ENCODE results near the gene LDLRAD4.

The LDLRAD4 gene

DNA sequence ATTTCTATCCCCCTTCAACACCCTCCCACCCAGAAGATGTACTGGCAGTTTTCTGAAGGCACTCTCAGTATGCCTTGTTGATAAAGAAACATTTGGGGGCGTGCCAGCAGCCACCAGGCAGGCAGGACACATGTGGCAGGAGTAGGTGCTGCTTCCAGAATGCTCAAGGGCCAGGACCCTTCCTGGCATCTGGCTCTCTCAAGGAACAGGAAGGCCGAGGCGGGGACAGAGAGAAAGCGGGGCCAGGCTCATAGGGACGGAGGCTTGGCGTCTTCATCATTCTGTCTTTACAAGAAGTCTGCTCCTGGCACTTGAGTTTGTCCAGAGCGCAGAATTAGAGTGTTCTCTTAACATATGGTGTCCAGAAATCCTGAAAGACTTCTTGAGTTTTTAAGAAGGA lies 386.2 kb downstream of the LDLRAD4 start:
- TF ChIP-seq EP300 (IDR thresholded peaks at IDR 0.05; ENCODE audit: borderline replicate concordance) (no peak), YY1 (IDR thresholded peaks at IDR 0.05; ENCODE audit: low read depth) (no peak), NFIC (IDR thresholded peaks at IDR 0.05) (no peak), CREB1 (IDR thresholded peaks at IDR 0.05; ENCODE audit: low read depth) (no peak), EGR1 (IDR thresholded peaks at IDR 0.05) (no peak), FOXM1 (IDR thresholded peaks at IDR 0.05; ENCODE audit: borderline replicate concordance, low read depth) (no peak), MAX (IDR thresholded peaks at IDR 0.05) (no peak)

DNA sequence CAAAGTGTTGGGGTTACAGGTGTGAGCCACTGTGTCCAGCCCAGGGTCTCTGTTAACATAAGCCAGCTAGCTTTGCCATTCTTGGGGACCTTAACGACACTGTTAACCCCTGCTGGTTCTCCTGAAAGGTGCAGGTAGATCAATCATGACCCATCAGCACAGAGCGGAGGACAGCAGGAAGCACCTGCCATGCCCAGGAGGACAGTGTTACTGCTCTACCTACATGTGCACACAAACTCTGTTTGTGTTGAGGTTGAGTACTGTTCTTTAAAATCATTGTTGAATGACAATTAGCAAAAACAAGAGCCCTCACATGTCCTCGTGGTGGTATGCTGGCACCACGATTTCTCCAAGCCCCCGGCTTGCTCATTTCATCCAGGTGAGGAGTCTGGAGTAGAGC lies 386.9 kb downstream of the LDLRAD4 start:
- TF ChIP-seq RAD21 (IDR thresholded peaks at IDR 0.05; ENCODE audit: low read depth) (no peak), NFIC (IDR thresholded peaks at IDR 0.05) (no peak), MAX (IDR thresholded peaks at IDR 0.05) (no peak), EP300 (IDR thresholded peaks at IDR 0.05; ENCODE audit: borderline replicate concordance) (no peak), REST (IDR thresholded peaks at IDR 0.05; ENCODE audit: low read depth) (no peak), CREB1 (IDR thresholded peaks at IDR 0.05; ENCODE audit: low read depth) (no peak), YY1 (IDR thresholded peaks at IDR 0.05; ENCODE audit: low read depth) (no peak)
- TF ChIP-seq, protein P1, sequence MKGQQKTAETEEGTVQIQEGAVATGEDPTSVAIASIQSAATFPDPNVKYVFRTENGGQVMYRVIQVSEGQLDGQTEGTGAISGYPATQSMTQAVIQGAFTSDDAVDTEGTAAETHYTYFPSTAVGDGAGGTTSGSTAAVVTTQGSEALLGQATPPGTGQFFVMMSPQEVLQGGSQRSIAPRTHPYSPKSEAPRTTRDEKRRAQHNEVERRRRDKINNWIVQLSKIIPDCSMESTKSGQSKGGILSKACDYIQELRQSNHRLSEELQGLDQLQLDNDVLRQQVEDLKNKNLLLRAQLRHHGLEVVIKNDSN (IDR thresholded peaks at IDR 0.05) = no peak

DNA sequence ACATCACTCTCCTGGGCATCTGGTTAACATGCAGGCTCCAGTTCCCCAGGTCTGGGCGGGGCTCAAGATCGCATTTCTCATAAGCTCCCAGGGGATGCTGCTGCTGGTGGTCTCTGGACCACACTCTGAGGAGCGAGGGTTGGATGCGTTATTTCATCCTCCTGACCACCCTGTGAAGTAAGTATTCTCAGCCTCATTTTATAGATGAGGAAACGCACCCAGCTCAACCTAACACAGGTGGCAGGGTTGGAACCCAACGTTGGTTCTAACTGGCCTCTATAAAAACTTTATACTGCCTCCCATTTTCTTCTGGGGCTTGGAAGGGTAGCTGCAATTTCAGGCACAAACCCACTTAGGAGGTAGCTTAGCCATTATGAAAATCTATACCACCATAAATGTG lies 387.3 kb downstream of the LDLRAD4 start:
- no peak for TF ChIP-seq CEBPB (IDR thresholded peaks at IDR 0.05)
- TF ChIP-seq, protein P1 (IDR thresholded peaks at IDR 0.05) = no peak
- no peak for TF ChIP-seq FOXM1 (IDR thresholded peaks at IDR 0.05; ENCODE audit: borderline replicate concordance, low read depth)
- no peak for TF ChIP-seq ZBTB7A (IDR thresholded peaks at IDR 0.05; ENCODE audit: low read depth)
- no peak for TF ChIP-seq MAX (IDR thresholded peaks at IDR 0.05)
- TF ChIP-seq EP300 (IDR thresholded peaks at IDR 0.05; ENCODE audit: borderline replicate concordance) = no peak
- TF ChIP-seq TEAD4 (IDR thresholded peaks at IDR 0.05) = no peak
- no peak for TF ChIP-seq RAD21 (IDR thresholded peaks at IDR 0.05; ENCODE audit: low read depth)
- no peak for TF ChIP-seq TAF1 (IDR thresholded peaks at IDR 0.05; ENCODE audit: low read depth)
- TF ChIP-seq TCF12 (IDR thresholded peaks at IDR 0.05; ENCODE audit: low read depth) = no peak
- no peak for TF ChIP-seq CREB1 (IDR thresholded peaks at IDR 0.05; ENCODE audit: low read depth)
- TF ChIP-seq EGR1 (IDR thresholded peaks at IDR 0.05) = no peak
- no peak for TF ChIP-seq YY1 (IDR thresholded peaks at IDR 0.05; ENCODE audit: low read depth)
- no peak for TF ChIP-seq REST (IDR thresholded peaks at IDR 0.05; ENCODE audit: low read depth)
- no peak for TF ChIP-seq NFIC (IDR thresholded peaks at IDR 0.05)

GRCh38 chr18:13606604-13607254 lies 388.2 kb downstream of the LDLRAD4 start:
- TF ChIP-seq, protein P1 (IDR thresholded peaks at IDR 0.05) = no peak
- TF ChIP-seq CREB1 (IDR thresholded peaks at IDR 0.05; ENCODE audit: low read depth) (no peak), FOXM1 (IDR thresholded peaks at IDR 0.05; ENCODE audit: borderline replicate concordance, low read depth) (no peak), EP300 (IDR thresholded peaks at IDR 0.05; ENCODE audit: borderline replicate concordance) (no peak)

DNA sequence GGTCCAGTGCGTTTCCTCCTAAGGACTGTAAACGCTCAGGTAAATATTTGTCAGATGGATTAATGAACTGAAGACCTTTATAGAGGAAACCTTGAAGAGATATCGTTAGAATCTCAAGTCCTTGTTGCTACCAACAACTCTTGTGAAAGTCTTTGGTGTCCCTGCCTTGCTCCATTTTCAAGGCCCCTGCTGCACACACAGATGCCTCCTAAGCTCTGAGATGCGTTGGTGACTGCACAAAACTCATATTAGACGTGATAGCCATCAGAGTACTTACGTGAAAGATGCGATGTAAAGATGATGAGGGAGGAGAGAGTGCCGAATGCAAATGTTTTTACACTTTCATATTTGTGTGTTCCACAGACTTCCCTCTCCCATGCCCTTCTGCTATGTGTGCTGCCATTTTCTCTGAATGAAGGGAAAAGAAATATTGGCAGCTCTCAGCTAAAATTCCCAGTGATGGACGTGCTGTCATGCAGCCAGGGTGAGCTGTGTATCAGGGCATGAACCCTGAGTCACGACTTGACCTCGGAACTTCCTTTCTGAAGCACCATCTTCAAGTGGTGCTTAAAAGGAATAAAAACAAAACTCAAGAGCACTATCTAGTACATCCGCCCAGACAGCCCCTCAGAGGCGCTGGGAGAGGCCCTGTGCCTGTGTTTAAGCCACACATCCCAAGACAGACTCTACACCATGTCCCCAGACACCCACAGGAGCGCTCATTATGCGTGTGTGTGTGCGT lies 390.4 kb downstream of the LDLRAD4 start:
- TF ChIP-seq RAD21 (IDR thresholded peaks at IDR 0.05; ENCODE audit: low read depth) (no peak), FOXM1 (IDR thresholded peaks at IDR 0.05; ENCODE audit: borderline replicate concordance, low read depth) (no peak), TAF1 (IDR thresholded peaks at IDR 0.05; ENCODE audit: low read depth) (no peak), CREB1 (IDR thresholded peaks at IDR 0.05; ENCODE audit: low read depth) (no peak), MAX (IDR thresholded peaks at IDR 0.05) (no peak), EP300 (IDR thresholded peaks at IDR 0.05; ENCODE audit: borderline replicate concordance) (no peak), REST (IDR thresholded peaks at IDR 0.05; ENCODE audit: low read depth) (no peak)
